ENCODE results near the gene GCNT2.
"Not testable (repeated sequence)": the region's sequence is repeated elsewhere in the genome, so short reads cannot be mapped to it uniquely, and the experiment has no call there.

The GCNT2 gene

GRCh38 chr6:10582774-10583508 lies 61.8 kb downstream of the GCNT2 start:
- DNase-seq = no peak

GRCh38 chr6:10583509-10583901 lies 62.4 kb downstream of the GCNT2 start:
- no peak for DNase-seq

- no peak for DNase-seq
These were observed 63.5 kb downstream of the GCNT2 start for GRCh38 chr6:10584607-10585006.

DNA sequence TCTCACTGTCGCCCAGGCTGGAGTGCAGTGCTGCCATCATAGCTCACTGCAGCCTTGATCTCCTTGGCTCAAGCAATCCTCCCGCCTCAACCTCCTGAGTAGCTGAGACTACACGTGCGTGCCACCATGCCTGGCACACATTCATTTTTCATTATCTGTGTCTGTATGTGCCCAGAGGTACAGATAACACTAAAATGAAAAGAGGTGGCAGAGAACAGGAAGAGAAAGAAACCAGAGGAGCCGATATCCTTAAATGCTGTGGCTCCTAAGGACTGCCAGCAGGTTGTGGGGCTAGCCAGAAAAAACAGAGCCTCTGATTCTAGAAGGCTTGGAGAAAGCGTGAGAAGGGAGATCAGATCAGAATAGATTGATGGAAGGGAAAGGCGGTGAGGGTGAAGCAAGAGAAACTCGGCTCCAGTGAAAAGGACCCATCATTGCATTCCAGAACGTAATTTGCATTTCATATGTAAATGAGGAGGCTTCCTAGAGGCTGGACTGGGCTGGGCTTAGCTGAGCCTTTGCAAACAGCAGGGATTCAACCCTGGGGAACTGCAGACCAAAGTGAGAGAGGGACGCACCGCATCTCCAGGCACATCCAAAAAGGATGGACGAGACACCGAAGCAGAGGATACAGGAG lies 64.2 kb downstream of the GCNT2 start:
- no peak for DNase-seq

DNA sequence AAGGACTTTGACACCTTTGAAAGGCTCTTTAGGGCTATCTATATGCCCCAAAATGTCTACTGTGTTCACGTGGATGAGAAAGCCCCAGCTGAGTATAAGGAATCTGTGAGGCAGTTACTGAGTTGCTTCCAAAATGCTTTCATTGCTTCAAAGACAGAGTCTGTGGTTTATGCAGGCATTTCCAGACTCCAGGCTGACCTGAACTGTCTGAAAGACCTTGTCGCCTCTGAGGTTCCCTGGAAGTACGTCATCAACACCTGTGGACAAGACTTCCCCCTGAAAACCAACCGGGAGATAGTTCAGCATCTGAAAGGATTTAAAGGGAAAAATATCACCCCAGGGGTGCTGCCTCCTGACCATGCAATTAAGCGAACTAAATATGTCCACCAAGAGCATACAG lies 65.2 kb downstream of the GCNT2 start:
- DNase-seq = no peak

- DNase-seq = no peak
These were observed 66.7 kb downstream of the GCNT2 start for GRCh38 chr6:10587656-10588406.

DNA sequence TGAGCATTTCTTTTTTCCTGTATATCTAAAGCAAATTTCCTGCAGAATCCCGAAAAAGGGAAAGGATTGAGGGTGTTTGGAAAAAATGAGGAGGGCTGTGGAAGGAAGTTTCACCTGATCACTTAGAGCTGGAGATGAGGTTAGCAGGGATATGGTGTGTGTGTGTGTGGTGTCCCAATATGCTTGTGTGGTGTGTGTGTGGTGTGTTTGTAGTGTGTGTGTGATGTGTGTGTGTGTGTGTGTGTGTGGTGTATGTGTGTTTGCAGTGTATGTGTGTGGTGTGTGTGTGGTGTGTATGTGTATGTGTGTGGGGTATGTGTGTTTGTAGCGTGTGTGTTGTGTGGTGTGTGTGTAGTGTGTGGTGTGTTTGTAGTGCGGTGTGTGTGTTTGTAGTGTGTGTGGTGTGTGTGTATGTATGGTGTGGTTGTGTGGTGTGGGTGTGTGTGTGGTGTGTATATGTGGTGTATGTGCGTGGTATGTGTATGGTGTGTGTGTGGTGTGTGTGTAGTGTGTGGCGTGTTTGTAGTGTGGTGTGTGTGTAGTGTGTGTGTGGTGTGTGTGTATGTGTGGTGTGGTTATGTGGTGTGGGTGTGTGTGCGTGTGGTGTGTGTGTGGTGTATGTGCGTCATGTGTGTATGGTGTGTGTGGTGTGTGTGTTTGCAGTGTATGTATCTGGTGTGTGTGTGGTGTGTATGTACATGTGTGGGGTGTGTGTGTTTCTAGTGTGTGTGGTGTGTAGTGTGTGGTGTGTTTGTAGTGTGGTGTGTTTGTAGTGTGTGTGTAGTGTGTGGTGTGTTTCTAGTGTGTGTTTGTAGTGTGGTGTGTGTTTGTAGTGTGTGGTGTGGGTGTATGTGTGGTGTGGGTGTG lies 67.6 kb downstream of the GCNT2 start:
- no peak for DNase-seq

GRCh38 chr6:10589429-10589727 lies 68.2 kb downstream of the GCNT2 start:
- DNase-seq = no peak

GRCh38 chr6:10589983-10590382 lies 68.8 kb downstream of the GCNT2 start:
- no peak for DNase-seq

- no peak for DNase-seq
These were observed 70.4 kb downstream of the GCNT2 start for GRCh38 chr6:10591422-10592160.

DNA sequence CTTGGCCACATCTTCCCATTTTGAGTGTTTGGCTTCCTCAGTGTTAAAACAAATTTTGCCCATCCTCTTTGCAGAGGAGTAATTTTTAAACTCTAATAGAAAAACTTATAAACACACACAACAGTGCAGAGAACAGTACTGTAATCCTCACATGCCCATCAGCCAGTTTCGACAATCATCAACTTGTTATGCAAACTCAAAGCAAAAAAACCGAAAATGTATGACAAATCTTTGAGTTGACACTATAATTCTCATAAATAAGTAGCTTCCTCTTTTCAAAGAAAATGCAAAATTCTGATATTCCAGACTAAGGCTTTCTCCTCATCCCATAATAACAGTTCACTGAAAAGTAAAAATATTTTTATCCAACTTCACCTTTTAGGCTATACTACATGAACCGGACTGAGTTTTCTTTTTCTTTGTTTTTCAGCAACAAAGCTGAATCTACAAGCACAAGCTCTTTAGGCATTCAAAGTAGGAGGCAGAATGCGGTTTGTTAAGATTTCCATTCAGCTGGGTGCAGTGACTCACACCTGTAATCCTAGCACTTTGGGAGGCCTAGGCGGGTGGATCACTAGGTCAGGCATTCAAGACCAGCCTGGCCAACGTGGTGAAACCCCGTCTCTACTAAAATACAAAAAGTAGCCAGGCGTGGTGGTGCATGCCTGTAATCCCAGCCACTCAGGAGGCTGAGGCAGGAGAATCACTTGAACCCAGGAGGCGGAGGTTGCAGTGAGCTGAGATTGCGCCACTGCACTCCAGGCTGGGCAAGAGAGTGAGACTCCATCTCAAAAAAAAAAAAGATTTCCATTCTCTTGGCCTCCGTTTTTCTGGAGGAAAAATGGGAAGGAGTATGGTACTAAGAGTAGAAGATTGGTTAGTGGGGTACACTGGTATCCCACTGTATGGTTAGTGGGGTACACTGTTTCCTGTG lies 74.8 kb downstream of the GCNT2 start:
- no peak for DNase-seq

DNA sequence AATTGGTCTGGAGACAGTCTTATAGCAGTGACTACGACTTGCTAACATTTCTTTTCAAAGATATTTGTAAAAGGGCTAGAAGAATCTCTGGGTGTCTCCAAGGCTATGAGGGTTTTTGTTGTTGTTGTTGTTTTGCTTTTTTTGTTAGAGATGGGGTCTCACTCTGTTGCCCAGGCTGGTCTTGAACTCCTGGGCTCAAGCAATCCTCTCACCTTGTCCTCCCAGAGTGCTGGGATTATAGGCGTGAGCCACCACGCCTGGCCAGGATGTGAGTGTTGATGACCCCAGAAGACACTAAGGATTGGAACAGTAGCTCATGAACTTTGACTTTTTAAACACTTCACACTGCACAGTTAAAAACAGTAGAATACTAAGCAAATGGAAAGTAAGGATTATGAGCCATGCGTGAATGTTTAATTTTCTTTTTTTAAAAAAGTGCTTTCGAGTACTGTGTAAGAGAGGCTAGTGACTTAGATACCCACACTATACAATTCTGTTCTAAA lies 76.4 kb downstream of the GCNT2 start:
- DNase-seq = no peak

DNA sequence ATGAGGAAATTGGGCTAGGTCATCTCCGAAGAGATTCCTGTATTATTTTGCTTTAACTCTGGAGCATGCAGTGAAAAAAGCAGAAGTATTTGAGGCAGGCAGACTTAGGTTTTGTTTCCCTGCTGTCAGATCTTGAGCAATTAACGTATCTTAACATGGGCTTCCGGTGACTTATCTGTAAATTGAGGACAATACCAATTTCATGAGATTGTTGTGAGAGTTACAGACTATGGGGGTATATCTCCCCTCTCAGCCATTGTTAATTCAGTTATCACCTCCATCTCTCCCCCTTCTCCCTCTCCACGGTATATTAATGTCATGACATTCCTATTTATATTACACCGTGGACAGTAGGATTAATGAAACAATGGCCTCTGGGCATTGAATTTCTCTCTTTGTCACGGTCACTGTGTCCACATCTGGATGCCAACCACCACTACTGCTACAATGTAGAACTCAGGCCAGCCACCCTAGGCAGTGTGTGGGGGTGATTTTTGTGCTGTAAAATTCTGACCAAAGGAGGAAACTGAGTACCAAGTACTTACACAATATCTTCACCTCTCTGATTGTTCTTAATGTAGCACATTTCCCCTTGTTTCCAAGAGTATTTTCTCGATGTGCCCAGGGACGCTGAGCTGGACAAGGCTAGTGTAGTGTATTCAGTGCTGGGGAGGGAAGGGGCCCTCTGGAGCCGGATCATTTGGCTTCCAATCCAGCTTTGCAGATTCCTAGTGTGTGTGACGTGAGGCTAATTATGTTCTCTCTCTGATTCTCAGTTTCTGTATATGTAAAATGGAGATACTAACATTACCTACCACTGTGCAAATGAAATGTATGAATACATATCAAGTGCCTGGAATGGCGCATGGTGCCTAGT lies 77.2 kb downstream of the GCNT2 start:
- DNase-seq = no peak

DNA sequence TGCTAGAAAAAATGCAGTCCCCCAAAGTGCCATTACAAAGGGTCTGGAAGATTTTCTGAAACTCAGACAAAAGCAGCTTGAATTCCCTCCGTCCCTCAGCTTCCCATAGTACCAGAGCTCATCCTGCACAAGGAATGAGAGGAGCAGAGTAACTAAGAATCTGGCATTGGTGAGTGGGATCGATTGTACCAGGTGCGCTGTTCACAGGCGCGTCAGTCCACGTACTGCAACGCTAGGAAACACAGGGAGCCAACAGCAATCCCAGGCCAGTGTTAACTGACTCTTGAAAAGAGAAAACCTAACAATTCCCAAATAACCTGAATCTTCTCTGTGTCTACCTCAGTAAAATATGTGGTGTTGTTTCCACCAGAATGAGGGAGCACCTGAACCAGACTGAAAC lies 77.9 kb downstream of the GCNT2 start:
- no peak for DNase-seq

DNA sequence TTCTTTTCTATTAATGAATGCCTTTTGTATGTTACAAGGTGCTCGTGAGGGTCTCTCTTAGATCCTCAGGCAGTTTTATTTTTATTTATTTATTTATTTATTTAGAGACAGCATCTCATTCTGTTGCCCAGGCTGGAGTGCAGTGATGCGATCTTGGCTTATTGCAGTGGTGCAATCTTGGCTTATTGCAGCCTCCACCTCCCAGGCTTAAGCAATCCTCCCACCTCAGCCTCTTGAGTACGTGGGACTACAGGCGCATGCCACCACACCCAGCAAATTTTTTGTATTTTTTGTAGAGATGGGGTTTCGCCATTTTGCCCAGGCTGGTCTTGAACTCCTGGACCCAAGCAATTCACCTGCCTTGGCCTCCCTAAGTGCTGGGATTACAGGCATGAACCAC lies 79.5 kb downstream of the GCNT2 start:
- DNase-seq = not testable (repeated sequence)

DNA sequence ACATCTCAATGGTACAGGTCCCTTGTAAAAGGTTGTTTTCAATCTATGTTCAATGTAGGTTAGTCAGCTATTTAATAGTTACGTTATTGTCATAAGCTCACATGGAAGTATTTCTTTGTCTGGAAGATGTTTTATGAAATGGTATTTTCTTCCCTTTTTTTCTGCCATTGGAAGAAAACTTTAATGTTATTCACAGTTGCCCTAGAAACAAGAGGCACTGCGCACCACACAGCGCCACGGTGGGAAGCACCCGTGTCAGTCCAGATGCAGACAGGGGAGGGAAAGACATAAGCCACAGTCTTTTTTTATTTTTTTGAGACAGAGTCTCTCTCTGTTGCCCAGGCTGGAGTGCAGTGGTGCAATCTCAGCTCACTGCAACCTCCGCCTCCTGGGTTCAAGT lies 82.1 kb downstream of the GCNT2 start:
- DNase-seq = no peak

GRCh38 chr6:10609038-10609437 lies 87.9 kb downstream of the GCNT2 start:
- DNase-seq = no peak

GRCh38 chr6:10610289-10610688 lies 89.1 kb downstream of the GCNT2 start:
- DNase-seq = no peak

DNA sequence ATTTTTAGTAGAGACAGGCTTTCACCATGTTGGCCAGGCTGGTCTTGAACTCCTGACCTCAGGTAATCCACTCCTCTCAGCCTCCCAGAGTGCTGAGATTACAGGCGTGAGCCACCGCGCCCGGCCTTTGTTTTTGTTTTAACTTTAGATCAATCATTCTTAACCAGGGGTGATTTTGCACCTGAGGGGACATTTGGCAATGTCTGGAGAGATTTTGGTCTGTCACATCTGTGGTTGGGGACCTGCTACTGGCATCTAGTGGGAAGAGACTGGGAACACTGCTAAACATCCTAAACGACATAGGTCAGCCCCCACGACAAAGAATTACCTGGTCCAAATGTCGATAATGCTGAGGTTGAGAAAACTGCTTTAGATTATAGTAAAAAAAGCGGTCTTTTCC lies 91.0 kb downstream of the GCNT2 start:
- DNase-seq = no peak

- no peak for DNase-seq
These were observed 91.9 kb downstream of the GCNT2 start for GRCh38 chr6:10613077-10613476.

Measured in activated T-cell treated with anti-CD3 and anti-CD28 coated beads, Interleukin-2, amount 50 U/mL, for 48 hours (primary cell).